Stimulated activated CD8-positive, alpha-beta memory T cell treated with anti-CD3 and anti-CD28 coated beads, Interleukin-7, amount 100 ng/mL, for 1 hour (primary cell): ENCODE measurements around the gene DDR1.
A peak's percentile ranks its signal among the peaks of the same experiment; 100 is the strongest.

Experiments used
- DNase-seq, 2 donors: peaks; one replicate each; pipeline ENCODE4 v3.0.0-alpha.2; 2020; ENCODE audit warnings: low read depth in 2 of 2

The DDR1 gene

DNA sequence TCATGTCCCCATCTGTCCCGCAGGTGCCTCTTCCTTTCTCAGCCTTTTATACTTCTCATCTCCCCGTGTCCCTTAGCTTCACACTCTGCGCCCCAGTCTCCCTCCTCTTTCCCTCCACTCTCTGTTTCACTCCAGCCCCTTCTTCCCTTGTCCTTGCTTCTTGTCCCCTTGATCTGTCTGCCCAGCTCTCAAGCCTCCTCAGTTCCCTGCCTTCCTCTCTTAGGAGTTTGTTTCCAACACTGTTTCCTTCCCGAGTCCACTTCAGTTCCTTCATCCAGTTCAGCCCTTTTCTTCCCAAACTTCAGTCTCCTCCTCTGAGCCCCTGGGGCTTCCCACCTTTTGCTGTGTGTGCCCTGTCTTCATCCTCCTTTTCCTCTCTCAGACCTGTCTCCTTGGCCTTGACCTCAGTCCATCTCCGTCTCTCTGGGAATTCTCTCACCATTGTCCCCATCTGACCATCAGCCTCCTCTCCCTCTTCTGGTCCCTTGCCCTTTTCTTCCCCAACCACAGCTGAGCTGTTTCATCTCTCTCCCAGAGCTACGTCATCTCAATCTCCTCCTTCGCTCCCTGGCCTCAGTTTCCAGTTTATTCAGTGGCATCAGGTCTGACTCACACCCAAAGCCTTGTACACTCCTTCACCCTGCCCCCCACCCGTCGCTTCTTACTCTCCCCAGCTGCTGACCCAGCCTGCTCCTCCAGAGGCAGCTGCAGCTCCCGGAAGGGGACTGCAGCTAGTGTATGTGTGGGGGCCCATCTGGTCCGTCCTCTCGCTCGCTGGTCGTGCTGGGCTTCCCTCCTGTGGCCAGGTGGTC lies 2.7 kb upstream of the DDR1 start:
- DNase-seq = no peak

- no peak for DNase-seq
Observed at GRCh38 chr6:30882204-30882758, 2.0 kb upstream of the DDR1 start.

DNA sequence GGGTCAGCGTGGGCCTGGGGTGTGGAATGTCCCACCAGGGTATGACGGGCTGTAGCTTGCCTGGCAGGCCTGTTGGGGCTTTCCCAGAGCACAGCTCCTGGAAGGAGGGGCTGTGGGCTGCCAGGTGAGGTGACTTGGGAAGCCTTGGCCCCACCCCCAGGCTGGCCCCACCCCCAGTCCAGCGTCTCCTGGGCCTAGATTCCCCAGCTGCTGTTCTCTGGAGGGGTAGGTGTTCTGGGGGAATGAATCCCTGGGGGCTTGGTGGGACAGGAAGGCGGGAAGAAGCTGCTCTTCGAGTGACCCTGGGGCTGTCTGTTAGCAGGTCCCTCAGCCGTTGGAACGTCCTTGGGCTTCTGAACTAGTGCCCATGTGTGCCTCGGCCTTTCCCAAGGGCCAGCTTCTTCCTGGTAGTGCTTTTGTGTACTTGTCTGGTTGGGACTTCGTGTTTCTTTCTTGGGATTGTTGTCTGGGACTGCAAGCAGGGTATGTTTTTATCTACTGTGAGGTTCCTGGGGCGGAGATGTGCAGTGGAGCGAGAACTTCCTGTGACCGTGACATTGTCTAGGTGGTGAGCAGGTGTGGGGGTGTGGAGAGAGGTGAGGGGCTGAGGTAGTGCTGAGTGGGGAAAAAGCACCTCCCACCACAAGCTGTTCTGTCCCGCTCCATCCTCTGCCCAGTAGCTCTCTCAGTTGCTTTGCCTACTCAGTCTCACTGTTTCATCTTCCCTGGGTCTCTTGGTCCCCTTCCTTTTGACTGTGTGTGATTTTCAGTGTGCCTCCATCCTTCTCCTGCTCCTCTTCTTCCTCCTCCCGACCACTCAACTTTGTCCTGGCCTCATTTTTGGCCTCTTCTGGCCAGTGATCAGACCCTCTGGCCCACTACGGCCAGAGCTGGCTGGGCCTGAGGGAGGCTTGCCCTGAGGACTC lies 1.3 kb upstream of the DDR1 start:
- DNase-seq = no peak

DNA sequence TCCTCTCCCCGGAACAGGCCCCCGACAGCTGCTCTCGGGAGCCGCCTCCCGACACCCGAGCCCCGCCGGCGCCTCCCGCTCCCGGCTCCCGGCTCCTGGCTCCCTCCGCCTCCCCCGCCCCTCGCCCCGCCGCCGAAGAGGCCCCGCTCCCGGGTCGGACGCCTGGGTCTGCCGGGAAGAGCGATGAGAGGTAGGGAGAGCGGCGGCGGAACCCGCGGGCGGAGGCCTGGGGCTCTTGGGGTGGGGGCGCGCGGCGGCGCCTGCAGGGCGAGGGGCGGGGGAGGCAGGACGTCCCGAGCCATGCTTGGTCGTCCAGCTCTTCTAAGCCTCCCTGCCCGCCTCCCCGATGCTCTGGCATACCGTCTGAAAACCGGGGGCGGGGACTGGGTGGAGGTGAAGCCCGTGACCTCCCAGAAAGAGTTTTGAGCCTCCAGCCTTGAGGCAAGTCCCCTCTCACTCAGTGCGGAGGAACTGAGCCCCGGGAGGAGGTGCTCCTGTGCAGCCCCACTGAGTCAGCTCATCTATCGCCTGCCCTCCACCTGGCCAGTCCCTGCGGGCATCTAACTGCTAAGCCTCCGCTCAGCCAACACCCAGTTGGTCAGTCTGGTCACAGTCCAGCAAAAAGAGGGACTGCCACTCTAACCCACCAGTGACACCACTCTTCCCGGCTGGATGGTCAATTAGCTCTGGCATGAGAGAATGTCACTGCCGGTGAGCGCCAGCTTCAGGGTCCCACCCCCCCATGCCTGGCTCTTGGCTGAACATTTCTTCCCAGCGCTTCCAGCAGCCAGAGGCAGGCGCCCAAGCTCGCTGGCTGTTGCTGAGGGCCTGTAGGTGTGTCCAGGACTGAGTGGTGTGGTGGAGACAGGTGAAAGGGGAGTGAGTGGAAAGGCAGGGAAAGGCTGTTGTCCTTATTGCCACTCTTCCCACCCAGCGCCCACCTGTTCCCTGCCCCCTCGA lies 482 bp downstream of the DDR1 start:
- peak in 1 of 2 donors; percentile 15 for DNase-seq

- no peak for DNase-seq
Observed at GRCh38 chr6:30885481-30885998, 1.2 kb downstream of the DDR1 start.

DNA sequence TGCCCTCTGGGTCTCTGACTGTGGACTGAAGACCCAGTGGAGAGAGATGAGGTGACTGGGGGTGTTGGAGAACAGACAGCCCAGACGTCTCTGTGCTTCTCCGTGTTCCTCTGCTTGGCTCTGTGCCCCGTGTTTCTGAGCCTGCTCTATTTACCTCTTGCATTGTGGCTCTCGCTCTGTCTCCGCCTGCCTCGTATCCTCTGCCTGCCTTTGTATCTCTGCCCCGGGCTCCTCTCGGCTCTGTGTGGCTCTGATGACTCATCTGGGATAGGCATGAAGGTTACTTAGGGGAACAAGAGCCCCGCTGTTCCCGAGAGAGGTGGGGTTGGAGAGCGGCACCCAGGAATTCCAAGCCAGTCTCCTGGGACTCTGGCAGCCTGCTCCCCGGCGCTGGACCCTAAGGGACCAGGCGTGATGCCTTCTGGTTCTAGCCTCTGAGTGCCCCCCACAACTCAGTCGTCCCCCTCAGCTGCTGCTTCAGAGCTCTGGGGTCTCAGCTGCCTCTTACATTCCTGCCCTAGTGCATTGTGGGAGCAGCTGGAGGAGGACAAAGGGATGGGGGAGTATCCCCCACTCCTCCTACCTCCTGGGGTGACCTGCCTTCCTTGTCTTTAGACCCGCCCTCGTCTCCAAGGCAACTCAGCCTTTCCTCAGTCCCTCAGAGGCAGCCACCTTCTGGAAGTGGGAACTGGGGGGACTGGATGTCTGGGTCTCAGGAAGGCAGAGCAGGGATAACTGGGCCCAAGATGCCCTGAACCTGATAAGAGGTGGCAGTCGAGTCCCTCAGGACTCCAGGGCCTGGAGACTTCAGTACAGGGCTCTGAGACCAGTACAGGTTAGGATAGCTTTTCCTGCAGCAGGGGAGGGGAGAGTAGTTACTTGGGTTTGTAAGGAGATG lies 1.9 kb downstream of the DDR1 start:
- DNase-seq = no peak

DNA sequence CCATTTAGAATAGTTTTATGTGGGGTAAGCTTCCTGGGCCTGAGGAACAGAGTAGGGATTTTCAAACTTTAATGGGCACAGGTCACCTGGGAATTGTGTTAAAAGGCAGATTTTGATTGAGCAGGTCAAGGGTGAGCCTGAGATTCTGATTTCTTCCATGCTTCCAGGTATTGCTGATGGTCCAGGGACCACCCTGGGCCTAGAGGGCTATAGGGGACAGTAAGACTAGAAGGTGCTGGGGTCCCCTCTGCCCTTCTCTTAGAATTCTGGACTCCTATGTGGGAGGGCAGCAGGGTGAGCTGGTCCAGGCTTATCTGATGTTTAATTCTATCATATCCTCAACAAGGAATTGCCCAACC lies 2.6 kb downstream of the DDR1 start:
- DNase-seq = no peak

DNA sequence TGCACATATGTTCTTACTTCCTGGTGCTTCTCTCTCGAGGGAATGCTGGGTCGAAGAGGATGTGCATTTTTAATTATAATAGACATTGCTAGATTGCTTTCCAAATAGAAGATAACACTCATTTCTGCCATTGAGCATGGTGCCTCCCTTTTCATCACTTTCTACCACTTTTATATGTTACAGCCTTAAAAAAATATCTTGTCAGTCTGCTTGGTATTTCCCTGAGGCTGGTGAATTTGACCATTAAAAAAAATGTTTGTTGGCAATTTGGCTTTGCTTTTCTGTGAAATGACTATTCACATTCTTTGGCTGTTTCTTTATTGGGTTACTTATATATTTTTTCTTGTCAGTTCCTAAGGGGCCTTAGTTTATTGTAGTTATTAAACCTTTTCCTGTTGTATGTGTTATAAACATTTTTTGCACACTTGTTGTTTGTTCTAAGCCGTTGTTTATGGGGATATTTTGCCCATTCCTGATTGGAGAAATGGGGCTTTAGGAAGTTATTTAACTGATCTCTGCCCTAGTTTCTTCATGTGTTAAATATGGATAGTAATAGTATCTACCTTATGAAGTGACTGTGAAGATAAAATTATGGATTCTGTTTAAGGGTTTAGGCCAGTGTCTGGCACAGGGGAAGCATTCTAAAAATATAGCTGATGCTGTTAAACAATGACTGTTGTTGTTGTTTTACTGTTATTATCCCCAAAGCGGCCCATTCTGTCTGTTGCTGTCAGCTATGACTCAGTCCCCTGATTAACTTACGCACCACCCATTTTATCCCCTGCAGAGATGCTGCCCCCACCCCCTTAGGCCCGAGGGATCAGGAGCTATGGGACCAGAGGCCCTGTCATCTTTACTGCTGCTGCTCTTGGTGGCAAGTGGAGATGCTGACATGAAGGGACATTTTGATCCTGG lies 3.8 kb downstream of the DDR1 start:
- DNase-seq = no peak

- no peak for DNase-seq
Observed at GRCh38 chr6:30888816-30889495, 4.6 kb downstream of the DDR1 start.

DNA sequence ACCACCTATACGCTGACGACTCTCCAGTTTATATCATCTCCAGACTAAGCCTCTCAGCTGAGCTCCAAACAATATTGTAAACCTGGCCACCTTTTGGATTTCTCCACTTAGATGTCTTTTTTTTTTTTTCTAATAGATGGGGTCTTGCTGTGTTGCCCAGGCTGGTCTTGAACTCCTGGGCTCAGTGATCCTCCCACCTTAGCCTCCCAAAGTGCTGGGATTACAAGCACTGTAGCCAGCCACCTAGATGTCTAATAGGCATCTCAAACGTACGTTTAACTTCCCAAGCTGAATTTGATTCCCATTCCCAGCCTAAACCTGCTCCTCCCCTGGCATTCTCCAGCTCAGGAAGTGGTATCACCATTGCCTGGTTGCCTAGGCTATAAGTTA lies 5.2 kb downstream of the DDR1 start:
- DNase-seq = no peak

DNA sequence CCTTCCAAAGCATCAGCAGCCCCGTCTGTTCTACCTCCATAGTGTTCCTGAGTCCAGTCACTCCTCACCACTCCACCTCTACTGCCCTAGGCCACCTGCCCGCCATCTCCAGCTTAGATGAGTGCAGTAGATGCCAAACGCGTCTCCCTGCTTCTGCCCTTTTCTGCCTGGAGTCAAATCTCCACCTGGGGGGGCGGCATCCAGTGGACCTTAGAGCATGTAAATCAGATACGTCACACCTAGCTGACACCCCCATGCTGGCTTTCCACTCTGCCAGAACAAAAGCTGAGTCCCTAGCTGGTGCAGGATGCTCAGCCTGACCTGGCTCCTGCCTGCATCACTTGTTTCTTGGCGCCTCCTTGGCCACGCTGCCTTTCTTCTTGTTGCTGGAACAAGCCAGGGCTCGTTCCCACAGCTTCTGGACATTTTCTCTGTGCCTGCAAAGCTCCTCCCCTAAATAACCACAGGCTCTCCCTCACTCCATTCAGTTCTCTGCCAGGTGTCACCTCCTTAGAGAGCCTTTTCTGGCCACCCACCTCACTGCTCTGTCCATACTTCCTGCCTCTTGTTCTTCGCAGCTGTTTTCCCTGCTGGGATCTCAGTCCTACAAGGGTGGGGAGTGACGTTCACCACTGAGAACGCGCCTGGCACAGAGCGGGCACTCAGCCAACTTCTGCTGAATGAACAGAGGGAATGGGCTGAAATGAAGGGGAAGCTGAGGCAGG lies 5.8 kb downstream of the DDR1 start:
- DNase-seq = no peak

DNA sequence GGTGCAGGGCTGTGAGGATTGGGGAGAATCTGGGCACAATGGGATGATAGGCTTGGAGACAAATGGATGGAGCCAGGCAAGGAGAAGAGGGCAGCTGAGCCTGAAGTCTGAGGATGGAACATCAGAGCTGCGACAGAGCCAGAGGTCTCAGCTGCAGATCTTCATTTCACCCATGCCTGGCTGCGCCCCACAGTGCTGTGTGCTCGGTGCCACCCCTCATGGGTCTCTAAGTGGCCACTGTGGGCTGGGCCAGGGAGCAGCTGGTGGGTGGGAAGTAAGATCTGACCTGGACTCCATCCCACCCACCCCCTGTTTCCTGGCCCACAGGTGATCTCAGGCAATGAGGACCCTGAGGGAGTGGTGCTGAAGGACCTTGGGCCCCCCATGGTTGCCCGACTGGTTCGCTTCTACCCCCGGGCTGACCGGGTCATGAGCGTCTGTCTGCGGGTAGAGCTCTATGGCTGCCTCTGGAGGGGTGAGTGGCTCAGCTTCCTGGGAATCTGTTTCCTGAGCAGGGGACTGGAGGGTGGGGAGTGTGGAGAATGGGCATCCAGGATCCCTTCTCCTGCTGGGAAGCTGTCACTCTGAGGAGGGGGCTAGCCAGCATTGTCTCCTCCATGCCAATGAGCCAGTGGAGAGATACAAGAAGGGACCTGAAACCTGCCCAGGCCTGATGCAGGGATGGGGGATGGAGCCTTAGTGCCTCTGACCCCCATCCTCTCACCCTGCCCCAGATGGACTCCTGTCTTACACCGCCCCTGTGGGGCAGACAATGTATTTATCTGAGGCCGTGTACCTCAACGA lies 6.5 kb downstream of the DDR1 start:
- DNase-seq = no peak

DNA sequence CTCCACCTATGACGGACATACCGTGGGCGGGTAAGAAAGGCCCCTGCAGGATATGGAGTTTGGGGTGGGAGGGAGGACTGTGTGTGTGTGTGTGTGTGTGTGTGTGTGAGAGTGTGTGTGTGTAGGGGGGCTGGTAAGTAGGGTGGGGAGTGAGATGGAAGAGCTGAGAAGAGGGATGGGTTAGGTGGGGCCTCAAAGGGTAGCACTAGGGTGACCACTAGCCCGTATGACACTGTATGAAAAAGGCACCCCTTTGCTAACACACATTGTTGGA lies 7.1 kb downstream of the DDR1 start:
- DNase-seq = no peak

GRCh38 chr6:30891816-30892538 lies 7.7 kb downstream of the DDR1 start:
- DNase-seq = no peak

- no peak for DNase-seq
Observed at GRCh38 chr6:30893001-30893591, 8.8 kb downstream of the DDR1 start.

DNA sequence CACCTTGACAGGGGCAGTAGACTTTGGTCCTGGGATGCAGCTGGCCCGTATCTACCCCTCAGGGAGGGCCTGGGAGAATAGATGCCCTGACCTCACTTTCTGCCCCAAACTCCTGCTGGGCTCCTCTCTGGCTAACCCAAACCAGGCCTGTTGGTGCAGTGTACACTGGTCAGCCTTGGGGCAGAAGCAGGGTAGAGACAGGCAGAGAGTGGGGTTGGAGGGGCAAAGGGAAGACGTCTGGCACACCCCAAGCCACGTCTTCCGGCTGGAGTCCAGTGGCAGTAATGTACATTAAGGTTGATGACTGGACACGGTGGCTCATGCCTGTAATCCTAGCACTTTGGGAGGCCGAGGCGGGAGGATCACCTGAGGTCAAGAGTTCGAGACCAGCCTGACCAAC lies 9.3 kb downstream of the DDR1 start:
- no peak for DNase-seq
